MG63 (cell line): Measurements from ENCODE around the gene CSE1L. TPM values are rescaled to one million over a fixed set of nuclear protein-coding genes. Genes with fewer than 3 reads are reported as not detected.

Source experiments
- total RNA-seq: library from RNA; depleted of rRNA; stranded (reverse); fragments of >200 nt; shearing (Covaris generic); gene quantifications from 2 replicates; pipeline ENCODE4 v1.2.3, GENCODE V29; 2014; ENCODE audit warnings: low replicate concordance; rRNA removed

CSE1L gene
- total RNA-seq, 1 experiment from 2014 or later = 290 TPM

Other genes with a start within 250 kb of the CSE1L start
- gene PREX1, start 218.3 kb upstream of the CSE1L start, total RNA-seq = 5.2 and 5.8 TPM in 2 replicates
- 17.9 and 22.5 TPM in 2 replicates for gene ARFGEF2, start 124.6 kb upstream of the CSE1L start, total RNA-seq
- 80.1 and 94.3 TPM in 2 replicates for gene STAU1, start 142.0 kb downstream of the CSE1L start, total RNA-seq
- 67.0 and 84.4 TPM in 2 replicates for gene DDX27, start 173.1 kb downstream of the CSE1L start, total RNA-seq
- gene ZNFX1, start 231.7 kb downstream of the CSE1L start, total RNA-seq = 29.6 and 34.3 TPM in 2 replicates